ENCODE measurements around the gene CPD. TPM values are rescaled to one million over a fixed set of nuclear protein-coding genes. Genes with fewer than 3 reads are reported as not detected.

CPD gene
- total RNA-seq, 2 experiments from 2014 or later = 18.6 to 23.3 TPM

Other genes starting within 250 kb of the CPD start
- gene SLC6A4, start 143.2 kb upstream of the CPD start, total RNA-seq = not detected
- gene BLMH, start 87.0 kb upstream of the CPD start, total RNA-seq = 10 to 100 TPM; 61.8 to 64.1 TPM
- gene TMIGD1, start 44.9 kb upstream of the CPD start, total RNA-seq = not detected
- gene GOSR1, start 98.5 kb downstream of the CPD start, total RNA-seq = 10 to 100 TPM; 44.8 to 46.8 TPM